ENCODE results near the gene FOXN1. TPM values are rescaled to one million over a fixed set of nuclear protein-coding genes. Genes with fewer than 3 reads are reported as not detected.

Gene FOXN1
- total and polyA plus RNA-seq, 7 experiments from 2014 or later: not detected

- H3K36me3 Mint-ChIP-seq: peaks cover 0 to 4% (median 0%) of the 10 kb centered on the region in 5 donors
- peak overlapping the region in 2 of 9 donors; percentile 47 to 58 for H3K27ac Mint-ChIP-seq
- no peaks in the 10 kb centered on the region for H3K9me3 Mint-ChIP-seq
- Histone ChIP-seq H3K27ac (ENCODE audit: low read depth, low read length) (no peak overlapping the region), H3K4me1 (ENCODE audit: control insufficient read depth in 2 of 2, insufficient read depth in 2 of 2, low read length in 2 of 2) (peaks cover 19 to 25% of the 10 kb centered on the region in 2 donors), H3K36me3 (ENCODE audit: control insufficient read depth in 2 of 3, insufficient read depth in 3 of 3, low read length in 3 of 3) (no peaks in the 10 kb centered on the region), H3K4me3 (ENCODE audit: low read length) (no peak overlapping the region), H3K27me3 (ENCODE audit: control insufficient read depth in 2 of 2, insufficient read depth in 2 of 2, low read length in 2 of 2) (no peaks in the 10 kb centered on the region), H3K9me3 (ENCODE audit: control insufficient read depth in 2 of 3, low read length in 3 of 3) (no peaks in the 10 kb centered on the region)
- no peaks in the 10 kb centered on the region for H3K27me3 Mint-ChIP-seq
- CTCF ChIA-PET: interaction anchor here (0.6 kb wide), 1 partner anchor 759 kb away, joined by 3 read pairs; no protein-coding TSS in a partner anchor
- DNase-seq: no peak
- intact Hi-C loops (cut with micrococcal nuclease): loop anchor here (10.0 kb wide), 2 partner anchors 210 to 310 kb away; partner anchors contain the start of genes IFT20 (in 1 of the 2) and TNFAIP1 (in 1 of the 2)
- POLR2A ChIA-PET: interaction anchor here (2.1 kb wide), 1 partner anchor 26 kb away, joined by 5 read pairs; the partner anchor contains the start of gene PIGS
- H3K4me1 Mint-ChIP-seq: peaks cover 20 to 40% (median 28%) of the 10 kb centered on the region in 7 donors
- no peak overlapping the region for H3K4me3 Mint-ChIP-seq
- ATAC-seq: no peak
Measured at GRCh38 chr17:28545141-28545503, 39.0 kb downstream of the FOXN1 start.

DNA sequence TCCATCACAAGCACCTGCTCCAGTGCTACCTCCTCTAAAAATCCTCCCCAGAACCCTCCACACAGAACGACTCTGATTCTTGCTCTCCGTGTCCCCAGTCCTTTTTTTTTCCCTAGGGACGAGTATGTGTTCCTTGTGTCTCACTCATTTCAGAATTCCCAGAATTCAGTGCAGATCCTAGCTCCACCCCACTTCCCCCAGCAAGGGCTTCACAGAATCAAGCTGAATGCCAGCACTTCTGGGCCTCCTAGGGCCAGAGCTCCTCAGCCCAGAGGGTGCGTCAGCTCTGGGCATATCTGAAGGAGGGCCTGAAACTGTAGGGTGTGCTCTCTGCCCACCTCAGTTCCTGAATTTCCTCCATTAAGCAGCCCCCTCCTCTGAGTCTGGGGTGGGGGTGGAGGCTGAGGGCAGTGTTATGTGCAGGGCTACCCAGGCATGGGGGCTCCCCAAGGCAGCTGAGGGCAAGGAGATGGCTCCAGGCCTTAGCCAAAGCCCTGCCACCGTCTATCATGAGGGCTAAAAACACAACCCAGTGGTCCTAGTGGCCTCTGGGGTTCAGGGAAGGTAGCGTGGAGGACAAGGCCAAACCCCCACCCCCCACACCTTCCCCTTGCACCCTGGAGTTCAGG, 39.8 kb downstream of the FOXN1 start:
- intact Hi-C loops (cut with micrococcal nuclease): loop anchor here (10.0 kb wide), 2 partner anchors 211 to 311 kb away; partner anchors contain the start of genes IFT20 (in 1 of the 2) and TNFAIP1 (in 1 of the 2)
- H3K36me3 ChIP-seq (ENCODE audit: control insufficient read depth in 2 of 3, insufficient read depth in 3 of 3, low read length in 3 of 3): no peaks in the 10 kb centered on the region
- no peaks in the 10 kb centered on the region for H3K9me3 ChIP-seq (ENCODE audit: control insufficient read depth in 2 of 3, low read length in 3 of 3)
- ChIA-PET POLR2A (interaction anchor here (1.2 to 10.1 kb wide), 4 partner anchors 10 to 31 kb away, joined by 3 to 102 read pairs (median 10); partner anchors contain the start of genes ALDOC and PIGS), CTCF (interaction anchor here (0.6 to 1.1 kb wide), 2 partner anchors 67 to 758 kb away, joined by 3 read pairs; no protein-coding TSS in a partner anchor)
- Mint-ChIP-seq H3K36me3 (peaks cover 0 to 4% (median 0%) of the 10 kb centered on the region in 5 donors), H3K27ac (peak overlapping the region in 6 of 9 donors; percentile 19 to 74 (median 58)), H3K9me3 (no peaks in the 10 kb centered on the region), H3K4me1 (peaks cover 24 to 44% (median 36%) of the 10 kb centered on the region in 7 donors), H3K27me3 (no peaks in the 10 kb centered on the region), H3K4me3 (no peak overlapping the region)
- no peaks in the 10 kb centered on the region for H3K27me3 ChIP-seq (ENCODE audit: control insufficient read depth in 2 of 2, insufficient read depth in 2 of 2, low read length in 2 of 2)
- DNase-seq (no peak), ATAC-seq (no peak)
- H3K4me3 ChIP-seq (ENCODE audit: low read length): no peak overlapping the region
- H3K4me1 ChIP-seq (ENCODE audit: control insufficient read depth in 2 of 2, insufficient read depth in 2 of 2, low read length in 2 of 2): peaks cover 22 to 33% of the 10 kb centered on the region in 2 donors
- H3K27ac ChIP-seq (ENCODE audit: low read depth, low read length): no peak overlapping the region

- no peaks in the 10 kb centered on the region for H3K27me3 ChIP-seq (ENCODE audit: control insufficient read depth in 2 of 2, insufficient read depth in 2 of 2, low read length in 2 of 2)
- no peaks in the 10 kb centered on the region for H3K36me3 ChIP-seq (ENCODE audit: control insufficient read depth in 2 of 3, insufficient read depth in 3 of 3, low read length in 3 of 3)
- Mint-ChIP-seq H3K9me3 (no peaks in the 10 kb centered on the region), H3K27ac (peak overlapping the region; percentile 82 to 98 (median 96)), H3K4me3 (peak overlapping the region; percentile 65 to 99 (median 74)), H3K27me3 (no peaks in the 10 kb centered on the region), H3K36me3 (peaks cover 0 to 6% (median 0%) of the 10 kb centered on the region in 5 donors), H3K4me1 (peaks cover 35 to 55% (median 47%) of the 10 kb centered on the region in 7 donors)
- peaks cover 30 to 44% of the 10 kb centered on the region in 2 donors for H3K4me1 ChIP-seq (ENCODE audit: control insufficient read depth in 2 of 2, insufficient read depth in 2 of 2, low read length in 2 of 2)
- H3K4me3 ChIP-seq (ENCODE audit: low read length): no peak overlapping the region
- ATAC-seq: no peak
- CTCF ChIA-PET: interaction anchor here (0.6 to 1.1 kb wide), 2 partner anchors 66 to 908 kb away, joined by 3 read pairs; no protein-coding TSS in a partner anchor
- peak overlapping the region; percentile 89 for H3K27ac ChIP-seq (ENCODE audit: low read depth, low read length)
- intact Hi-C loops (cut with micrococcal nuclease): loop anchor here (10.0 kb wide), 2 partner anchors 212 to 312 kb away; partner anchors contain the start of genes IFT20 (in 1 of the 2) and TNFAIP1 (in 1 of the 2)
- DNase-seq: no peak
- POLR2A ChIA-PET: interaction anchor here (0.6 to 10.1 kb wide), 8 partner anchors 9 to 132 kb away, joined by 3 to 102 read pairs (median 4); partner anchors contain the start of genes ALDOC, PIGS and SPAG5
- no peaks in the 10 kb centered on the region for H3K9me3 ChIP-seq (ENCODE audit: control insufficient read depth in 2 of 3, low read length in 3 of 3)
Measured at GRCh38 chr17:28547096-28547622, 41.0 kb downstream of the FOXN1 start.

- Histone ChIP-seq H3K9me3 (ENCODE audit: control insufficient read depth in 2 of 3, low read length in 3 of 3) (no peaks in the 10 kb centered on the region), H3K4me3 (ENCODE audit: low read length) (no peak overlapping the region), H3K27ac (ENCODE audit: low read depth, low read length) (peak overlapping the region; percentile 89), H3K36me3 (ENCODE audit: control insufficient read depth in 2 of 3, insufficient read depth in 3 of 3, low read length in 3 of 3) (no peaks in the 10 kb centered on the region), H3K27me3 (ENCODE audit: control insufficient read depth in 2 of 2, insufficient read depth in 2 of 2, low read length in 2 of 2) (no peaks in the 10 kb centered on the region), H3K4me1 (ENCODE audit: control insufficient read depth in 2 of 2, insufficient read depth in 2 of 2, low read length in 2 of 2) (peaks cover 32 to 44% of the 10 kb centered on the region in 2 donors)
- H3K36me3 Mint-ChIP-seq: peaks cover 0 to 9% (median 0%) of the 10 kb centered on the region in 5 donors
- H3K27ac Mint-ChIP-seq: peak overlapping the region; percentile 82 to 98 (median 96)
- H3K9me3 Mint-ChIP-seq: no peaks in the 10 kb centered on the region
- intact Hi-C loops (cut with micrococcal nuclease): loop anchor here (1.0 to 10.0 kb wide), 5 partner anchors 51 to 313 kb away; partner anchors contain the start of genes IFT20 (in 1 of the 2), SPAG5 (in 1 of the 2) and TNFAIP1 (in 1 of the 2)
- POLR2A ChIA-PET: interaction anchor here (0.6 to 10.1 kb wide), 9 partner anchors 9 to 132 kb away, joined by 3 to 102 read pairs (median 3); partner anchors contain the start of genes ALDOC, PIGS and SPAG5
- DNase-seq (peak; percentile 40 to 80 (median 46)), ATAC-seq (peak; percentile 63)
- H3K4me1 Mint-ChIP-seq: peaks cover 38 to 55% (median 50%) of the 10 kb centered on the region in 7 donors
- H3K4me3 Mint-ChIP-seq: peak overlapping the region; percentile 65 to 100 (median 76)
- CTCF ChIA-PET: interaction anchor here (0.6 to 2.1 kb wide), 4 partner anchors 23 to 908 kb away, joined by 3 to 13 read pairs (median 4); partner anchors contain the start of gene PIGS
- H3K27me3 Mint-ChIP-seq: no peaks in the 10 kb centered on the region
Measured at GRCh38 chr17:28547623-28548416, 41.7 kb downstream of the FOXN1 start.

GRCh38 chr17:28548417-28549130, 42.4 kb downstream of the FOXN1 start:
- POLR2A ChIA-PET: interaction anchor here (0.8 to 10.1 kb wide), 5 partner anchors 13 to 51 kb away, joined by 3 to 102 read pairs (median 11); partner anchors contain the start of genes ALDOC, PIGS and SPAG5
- peaks cover 0 to 4% (median 0%) of the 10 kb centered on the region in 3 experiments for H3K36me3 ChIP-seq (ENCODE audit: control insufficient read depth in 2 of 3, insufficient read depth in 3 of 3, low read length in 3 of 3)

More at GRCh38 chr17:28548417-28549130, 42.4 kb downstream of the FOXN1 start:
- Mint-ChIP-seq H3K4me1 (peaks cover 40 to 58% (median 55%) of the 10 kb centered on the region in 7 donors), H3K27ac (peak overlapping the region; percentile 82 to 98 (median 92)), H3K4me3 (peak overlapping the region in 9 of 10 donors; percentile 48 to 100 (median 67)), H3K9me3 (no peaks in the 10 kb centered on the region), H3K36me3 (peaks cover 0 to 14% (median 1%) of the 10 kb centered on the region in 5 donors), H3K27me3 (no peaks in the 10 kb centered on the region)
- CTCF ChIA-PET: interaction anchor here (0.5 to 2.1 kb wide), 6 partner anchors 8 to 128 kb away, joined by 3 to 13 read pairs (median 4); partner anchors contain the start of gene PIGS
- Histone ChIP-seq H3K9me3 (ENCODE audit: control insufficient read depth in 2 of 3, low read length in 3 of 3) (no peaks in the 10 kb centered on the region), H3K4me1 (ENCODE audit: control insufficient read depth in 2 of 2, insufficient read depth in 2 of 2, low read length in 2 of 2) (peaks cover 35 to 44% of the 10 kb centered on the region in 2 donors), H3K27me3 (ENCODE audit: control insufficient read depth in 2 of 2, insufficient read depth in 2 of 2, low read length in 2 of 2) (no peaks in the 10 kb centered on the region), H3K27ac (ENCODE audit: low read depth, low read length) (peak overlapping the region; percentile 89), H3K4me3 (ENCODE audit: low read length) (no peak overlapping the region)
- no peak for DNase-seq
- intact Hi-C loops (cut with micrococcal nuclease): loop anchor here (1.0 to 10.0 kb wide), 7 partner anchors 28 to 314 kb away; partner anchors contain the start of genes ALDOC (in 1 of the 2), IFT20 (in 1 of the 2), SPAG5 (in 1 of the 2) and TNFAIP1 (in 1 of the 2)
- ATAC-seq: no peak
